NCI-H446 (cell line): ENCODE measurements around the gene GOLGA6L10.
"Not testable (repeated sequence)": the region's sequence is repeated elsewhere in the genome, so short reads cannot be mapped to it uniquely, and the experiment has no call there.

ENCODE experiments used
- DNase-seq, 2 experiments: peaks; one replicate each; lab custom pipeline; 2025; lab: John Stamatoyannopoulos, UW

GOLGA6L10 gene

DNA sequence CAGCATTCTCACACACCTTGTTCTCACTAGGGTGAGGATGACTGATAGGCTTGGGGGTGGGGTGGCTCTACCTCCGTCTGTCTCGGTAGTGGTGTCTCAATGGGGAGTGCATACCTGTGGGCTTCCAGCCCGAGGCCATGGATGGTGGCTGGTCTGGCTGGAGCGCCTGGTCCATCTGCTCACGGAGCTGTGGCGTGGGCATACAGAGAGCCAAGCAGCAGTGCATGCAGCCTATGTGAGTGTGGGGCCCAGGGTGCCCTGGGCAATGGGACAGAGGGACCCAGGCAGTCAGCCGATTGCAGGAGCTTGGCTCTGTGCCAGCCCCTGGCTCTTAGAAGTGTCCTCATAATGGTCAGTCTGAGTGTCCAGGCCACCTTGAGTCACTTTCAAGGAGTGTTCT, 31.8 kb downstream of the GOLGA6L10 start:
- not testable (repeated sequence) for DNase-seq

DNA sequence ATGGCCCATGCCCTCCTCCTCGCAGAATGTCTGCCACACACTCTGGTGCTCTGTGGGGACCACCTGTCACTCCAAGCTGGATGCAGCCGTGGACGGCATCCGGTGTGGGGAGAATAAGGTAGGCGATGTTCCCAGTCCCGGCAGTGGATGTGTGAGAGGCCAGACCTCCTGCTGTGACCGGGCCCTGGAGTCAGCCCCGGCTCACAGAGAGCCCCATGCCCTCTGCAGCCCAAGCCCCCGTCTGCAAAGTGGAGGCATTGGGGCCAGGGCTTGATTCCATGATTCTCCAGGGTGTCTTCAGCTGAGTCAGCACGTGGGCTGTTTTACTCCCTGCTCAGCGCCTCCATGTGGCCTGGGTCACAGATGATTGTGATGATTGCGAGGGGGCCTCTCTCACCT, 32.2 kb downstream of the GOLGA6L10 start:
- no peak for DNase-seq

DNA sequence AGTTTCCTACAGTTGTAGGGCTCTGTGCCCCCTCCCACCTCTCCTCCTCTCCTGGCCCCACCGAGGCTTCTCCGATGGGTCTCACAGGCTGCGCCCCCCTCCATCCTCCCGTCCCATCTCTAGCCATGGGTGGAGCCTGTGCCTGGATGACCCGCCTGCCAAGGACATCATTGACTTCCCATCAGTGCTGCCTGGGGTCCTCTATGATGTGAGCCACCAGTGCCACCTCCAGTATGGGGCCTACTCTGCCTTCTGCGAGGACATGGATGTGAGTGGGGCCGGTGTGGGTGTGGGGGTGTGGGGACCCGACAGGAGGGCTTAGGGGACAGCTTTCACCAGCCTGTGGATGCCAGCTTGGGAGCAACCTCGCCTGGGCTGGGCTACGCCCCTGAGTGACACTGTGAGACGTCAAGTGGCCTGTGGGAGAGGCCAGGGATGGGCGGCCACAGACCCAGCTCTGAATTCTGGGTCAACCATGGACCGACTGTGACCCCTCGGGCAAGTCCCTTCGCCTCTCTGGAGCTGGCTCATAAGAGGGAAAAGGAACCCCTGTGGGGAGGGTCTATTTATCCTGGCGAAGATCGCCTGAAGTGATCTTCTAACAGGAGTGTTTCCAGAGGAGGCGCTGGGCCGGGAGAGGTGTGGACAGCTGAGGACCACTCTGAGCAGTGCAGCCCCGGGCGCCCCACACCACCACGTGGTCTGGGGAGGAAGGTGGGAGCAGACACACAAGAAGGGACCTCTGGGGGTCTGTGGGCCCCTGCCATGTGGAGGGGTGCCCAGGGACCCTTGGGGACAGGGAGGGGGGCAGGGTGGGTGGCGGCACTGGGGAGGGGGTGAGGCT, 32.8 kb downstream of the GOLGA6L10 start:
- not testable (repeated sequence) for DNase-seq

DNA sequence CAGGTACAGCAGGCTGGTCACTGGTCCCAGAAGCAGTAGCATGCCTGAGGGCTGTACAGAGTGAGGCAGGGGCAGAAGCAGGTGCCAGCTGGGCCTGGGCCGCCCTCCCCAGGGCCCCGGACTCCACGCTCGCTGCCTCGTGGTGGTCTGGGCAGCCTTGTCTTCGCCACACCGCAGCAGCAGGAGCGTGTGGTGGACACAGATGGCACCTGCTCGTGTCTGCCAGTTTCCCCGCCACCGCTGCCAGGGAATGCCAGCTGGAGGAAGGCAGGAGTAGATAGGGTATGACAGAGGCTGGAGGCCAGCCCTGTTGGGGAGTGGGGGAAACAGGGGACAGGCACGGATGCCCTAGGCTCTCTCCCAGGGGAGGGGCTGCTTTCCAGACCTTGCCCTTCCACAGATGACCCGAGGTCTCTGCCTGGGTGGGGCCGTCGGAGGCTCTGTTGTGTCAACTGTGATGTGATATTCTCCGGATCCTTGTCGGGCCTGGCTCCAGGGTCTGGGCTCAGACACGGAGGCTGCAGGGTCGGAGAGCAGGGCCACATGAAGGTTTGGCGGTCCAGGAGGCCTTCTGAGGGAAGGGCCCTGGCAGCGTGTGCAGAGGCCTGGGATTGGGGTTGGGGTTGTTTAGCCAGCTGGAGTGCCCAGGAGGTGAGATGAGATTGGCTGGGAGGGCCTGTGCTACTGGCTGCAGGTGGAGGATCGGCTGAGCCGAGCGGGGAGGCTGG, 33.6 kb downstream of the GOLGA6L10 start:
- peak; percentile 16 to 59 for DNase-seq

DNA sequence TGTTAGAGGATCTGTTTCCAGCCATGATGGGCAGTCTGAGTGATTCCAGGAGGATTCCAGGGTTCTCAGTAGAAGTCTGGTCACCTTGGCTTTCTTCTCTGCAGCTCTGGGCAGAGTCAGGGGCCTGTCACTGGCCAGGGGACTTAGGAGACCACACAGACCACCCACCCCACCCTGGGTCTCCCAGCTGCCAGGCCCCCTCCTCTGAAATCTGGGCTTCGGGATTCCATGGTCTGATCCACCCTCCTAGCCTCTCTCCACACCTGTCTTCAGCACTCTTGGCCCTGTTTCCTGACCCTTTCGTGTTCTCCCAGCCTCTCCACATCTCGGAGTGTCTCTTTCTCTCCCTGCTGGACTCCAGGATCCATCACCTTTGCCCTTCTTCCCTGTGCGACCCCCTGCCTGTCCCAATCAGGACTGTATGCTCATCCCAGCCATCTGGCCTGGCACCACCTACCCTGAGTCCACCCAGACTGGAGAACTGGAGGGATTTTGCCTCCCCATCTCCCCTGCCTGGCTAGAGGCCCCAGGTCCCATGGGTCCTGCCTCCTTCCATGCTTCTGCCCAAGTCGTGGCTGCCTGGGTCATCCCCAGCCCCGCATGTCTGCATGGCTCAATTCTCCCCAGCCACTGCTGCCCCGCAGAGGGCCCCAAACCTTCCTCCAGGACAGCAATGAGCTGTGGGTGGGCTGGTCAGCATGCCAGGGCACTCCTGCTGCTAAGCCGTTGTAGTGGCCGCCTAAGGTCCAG, 34.3 kb downstream of the GOLGA6L10 start:
- no peak for DNase-seq

DNA sequence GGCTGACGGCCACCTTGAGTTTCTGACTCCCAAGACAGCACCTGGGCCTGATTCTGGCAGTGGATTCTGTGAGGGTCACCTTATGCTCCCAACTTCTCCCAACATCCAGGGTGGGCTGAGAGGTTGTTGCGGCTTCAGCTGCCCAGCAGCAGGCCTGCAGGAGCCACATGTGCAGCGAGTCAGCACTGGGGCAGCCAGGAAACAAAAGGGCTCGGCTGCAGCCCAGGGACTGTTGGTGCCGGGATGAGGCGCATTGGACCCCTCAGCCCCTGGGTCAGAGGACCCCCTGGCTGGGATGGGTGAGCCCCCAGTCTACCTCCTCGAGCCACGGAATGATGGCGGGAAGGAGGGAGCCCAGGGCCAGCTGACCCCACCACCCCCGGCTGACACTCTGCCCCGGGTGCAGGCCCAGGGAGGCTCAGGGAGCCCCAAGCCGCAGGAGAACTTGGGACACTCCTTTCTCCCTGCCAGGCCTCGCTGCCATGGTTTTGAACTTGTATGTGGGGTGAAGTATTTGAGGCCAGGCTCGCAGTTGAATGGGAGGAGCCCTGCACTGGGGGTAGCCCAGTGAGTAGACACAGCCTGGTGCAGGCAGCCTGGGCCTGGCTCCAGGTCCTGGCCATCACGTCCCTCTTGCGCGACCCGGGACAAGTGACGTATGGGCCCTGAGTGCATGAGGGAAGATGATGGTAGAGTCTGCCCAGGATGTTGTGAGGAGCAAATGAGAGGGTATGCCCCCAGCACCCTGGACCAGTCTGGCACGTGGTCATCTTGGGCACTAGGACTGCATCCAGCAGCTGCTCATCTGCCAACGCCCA, 35.1 kb downstream of the GOLGA6L10 start:
- not testable (repeated sequence) for DNase-seq

DNA sequence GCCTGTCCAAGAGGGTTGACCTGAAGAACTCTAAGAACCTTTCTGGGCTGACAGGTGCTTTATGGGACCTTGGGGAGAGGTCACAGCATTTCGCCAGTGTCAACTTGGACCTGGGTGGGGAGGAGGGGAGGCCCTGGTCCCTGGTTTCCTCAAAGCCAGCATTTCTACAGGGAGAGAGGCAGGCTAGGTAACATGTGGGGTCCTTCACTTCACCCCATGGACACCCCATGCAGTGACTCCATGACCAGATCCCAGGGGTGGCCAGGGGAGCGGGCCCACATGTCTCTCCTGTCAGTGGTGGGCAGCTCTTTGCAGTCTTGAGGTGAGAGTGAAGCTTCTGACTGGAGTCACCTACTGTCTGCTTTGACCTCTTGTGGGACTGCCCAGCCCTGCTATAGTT, 35.8 kb downstream of the GOLGA6L10 start:
- no peak for DNase-seq

DNA sequence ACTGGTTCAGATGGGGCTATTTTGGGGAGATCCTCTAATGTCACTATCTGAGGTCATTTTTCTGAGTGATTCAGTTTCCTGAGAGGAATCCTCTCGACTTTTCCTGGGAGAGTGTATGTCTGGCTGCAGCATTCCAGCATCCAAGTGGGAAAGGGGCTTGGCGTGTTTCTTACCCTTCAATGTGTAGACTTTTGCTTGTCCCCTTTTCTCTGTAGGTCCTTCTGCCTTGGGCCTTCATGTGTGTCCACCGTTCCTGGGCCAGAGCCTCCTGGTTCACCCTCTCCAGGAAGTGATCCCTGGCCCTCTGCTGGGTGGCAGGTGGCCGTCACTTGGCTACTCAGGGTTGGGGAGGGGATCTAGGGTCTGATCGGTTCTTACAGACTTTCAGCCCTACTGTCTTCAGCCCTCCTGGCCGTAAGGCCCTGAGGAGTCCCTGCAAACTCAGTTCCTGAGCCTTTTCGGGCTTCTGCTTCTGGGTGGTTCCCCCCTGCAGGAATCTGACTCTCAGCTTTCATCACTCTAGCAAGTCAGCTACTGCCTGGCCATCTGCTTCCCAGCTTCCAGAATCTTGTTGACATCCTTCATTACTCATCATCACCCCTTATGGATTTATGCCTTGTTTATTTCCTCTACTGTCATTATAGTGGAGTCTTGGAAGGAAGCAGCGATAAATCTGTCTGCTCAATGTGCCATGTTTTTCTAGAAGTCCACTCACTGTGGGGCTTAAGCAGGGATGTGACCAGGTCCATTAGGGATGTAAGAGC, 36.5 kb downstream of the GOLGA6L10 start:
- peak; percentile 24 to 62 for DNase-seq

DNA sequence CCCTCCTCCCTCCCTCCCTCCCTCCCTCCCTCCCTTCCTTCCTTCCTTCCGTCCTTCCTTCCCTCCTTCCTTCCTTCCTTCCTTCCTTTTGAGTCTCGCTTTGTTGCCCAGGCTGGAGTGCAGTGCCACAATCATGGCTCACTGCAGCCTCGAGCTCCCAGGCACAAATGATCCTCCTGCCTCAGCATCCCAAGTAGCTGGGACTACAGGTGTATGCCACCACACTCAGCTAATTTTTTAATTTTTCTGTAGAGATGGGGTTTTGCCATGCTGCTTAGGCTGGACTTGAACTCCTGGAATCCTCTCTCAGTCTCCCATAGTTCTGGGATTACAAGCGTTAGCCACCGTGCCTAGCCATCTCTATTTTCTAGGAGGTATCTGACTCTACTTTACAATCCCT, 38.0 kb downstream of the GOLGA6L10 start:
- DNase-seq = not testable (repeated sequence)

DNA sequence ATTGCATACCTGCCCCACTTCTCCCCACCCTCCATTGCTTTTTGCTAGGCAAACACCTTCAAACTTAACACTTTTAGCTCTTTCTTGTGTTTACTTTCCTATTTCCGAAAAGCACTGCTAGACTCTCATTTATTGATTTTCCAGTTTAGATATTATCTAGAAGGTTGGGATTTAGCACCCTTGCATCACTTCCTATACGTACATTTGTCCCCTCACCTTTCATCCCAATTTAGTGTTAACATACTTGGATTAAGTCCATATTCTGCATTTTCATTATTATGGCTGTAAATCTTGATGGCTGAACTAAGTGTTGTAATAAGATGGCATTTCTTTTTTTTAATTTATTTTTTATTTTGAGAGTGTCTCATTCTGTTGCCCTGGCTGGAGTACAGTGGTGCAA, 39.5 kb downstream of the GOLGA6L10 start:
- DNase-seq = no peak

DNA sequence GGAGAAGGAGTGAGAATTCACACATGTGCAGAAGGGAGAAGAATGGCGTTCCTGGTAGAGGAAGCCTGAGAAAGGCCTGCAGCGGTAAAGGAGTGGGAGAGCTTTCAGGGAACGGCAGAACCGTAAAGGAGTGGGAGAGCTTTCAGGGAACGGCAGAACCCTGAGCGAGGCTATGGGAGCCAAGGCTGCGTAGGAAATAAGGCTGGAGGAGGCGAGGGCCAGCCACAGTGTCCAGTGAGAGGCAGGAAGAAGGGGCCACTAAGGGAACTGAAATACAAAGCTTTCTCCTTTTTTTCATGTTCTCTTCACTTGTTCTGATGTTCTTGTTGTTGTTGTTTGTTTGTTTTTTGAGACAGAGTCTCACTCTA, 41.6 kb downstream of the GOLGA6L10 start:
- DNase-seq = no peak

DNA sequence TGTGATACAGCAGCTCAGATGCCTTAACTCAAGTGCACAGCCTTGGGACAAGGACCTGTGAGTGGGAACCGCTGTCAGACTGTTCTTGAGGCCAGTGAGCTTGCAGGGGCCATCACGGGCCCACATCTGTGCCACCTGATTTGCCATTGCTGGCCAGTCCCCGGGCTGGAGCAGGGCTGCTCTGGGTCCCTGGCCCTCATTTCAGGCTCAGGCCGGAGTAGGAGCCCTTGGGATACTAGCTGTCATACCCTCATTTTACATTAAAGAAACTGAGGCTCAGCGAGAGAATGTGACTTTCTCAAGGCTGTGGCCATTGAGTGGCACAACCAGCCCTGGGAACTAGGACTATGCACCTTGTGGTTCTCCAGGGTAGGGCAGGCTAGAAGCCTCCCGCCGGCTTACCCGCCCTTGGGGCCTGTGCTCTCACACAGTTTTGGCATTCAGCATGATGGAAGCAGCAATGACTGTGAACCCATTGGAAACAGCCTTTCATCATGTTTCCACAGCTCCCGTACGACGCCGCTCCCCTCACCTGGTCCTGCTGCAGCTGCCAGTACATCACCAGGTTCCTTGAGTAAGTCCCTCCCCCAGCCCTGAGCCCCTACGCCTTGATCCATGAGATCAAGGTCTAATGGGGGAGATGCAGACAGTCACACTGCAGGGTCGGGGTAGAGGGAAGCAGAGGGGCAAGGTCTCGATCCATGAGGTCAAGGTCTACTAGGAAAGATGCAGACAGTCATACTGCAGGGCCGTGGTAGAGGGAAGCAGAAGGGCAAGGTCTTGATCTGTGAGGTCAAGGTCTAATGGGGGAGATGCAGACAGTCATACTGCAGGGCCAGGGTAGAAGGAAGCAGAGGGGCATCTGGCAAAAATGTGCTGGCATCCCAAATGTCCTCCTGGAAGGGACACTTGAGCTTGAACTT, 42.2 kb downstream of the GOLGA6L10 start:
- DNase-seq = no peak

DNA sequence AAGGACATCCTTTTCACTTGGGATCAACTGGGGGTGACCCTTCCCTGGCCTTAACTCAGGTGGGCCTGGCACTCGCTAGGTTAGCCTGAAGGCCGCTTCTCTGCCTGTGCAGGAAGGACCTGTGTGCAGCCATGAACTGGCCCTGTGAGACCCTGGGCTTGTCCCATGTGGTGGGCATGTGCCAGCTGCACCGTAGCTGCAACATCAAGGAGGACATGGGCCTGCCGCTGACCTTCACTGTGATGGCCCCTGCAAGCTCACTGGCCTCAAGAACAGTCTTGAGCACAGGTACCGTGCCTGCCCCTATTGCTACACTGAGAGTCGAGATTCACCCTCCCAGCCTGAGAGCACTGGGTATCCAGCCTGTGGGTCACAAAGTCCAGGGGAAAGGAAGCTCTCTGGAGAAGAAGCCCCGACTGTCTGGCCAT, 43.6 kb downstream of the GOLGA6L10 start:
- no peak for DNase-seq

DNA sequence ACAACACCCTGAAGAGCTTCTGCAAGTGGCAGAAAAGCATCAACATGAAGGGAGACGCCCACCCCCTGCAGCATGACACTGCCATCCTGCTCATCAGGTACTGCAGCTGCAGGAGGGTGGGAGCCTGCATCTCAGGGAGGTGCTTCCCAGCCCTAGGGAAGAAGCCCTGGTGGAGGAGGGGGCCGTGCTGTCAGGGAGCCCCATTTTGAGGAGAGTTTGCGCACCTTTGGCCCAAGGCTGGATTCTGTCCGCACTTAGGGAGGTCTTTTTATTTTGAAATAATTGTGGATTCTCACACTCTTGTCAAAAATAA, 44.5 kb downstream of the GOLGA6L10 start:
- no peak for DNase-seq

DNA sequence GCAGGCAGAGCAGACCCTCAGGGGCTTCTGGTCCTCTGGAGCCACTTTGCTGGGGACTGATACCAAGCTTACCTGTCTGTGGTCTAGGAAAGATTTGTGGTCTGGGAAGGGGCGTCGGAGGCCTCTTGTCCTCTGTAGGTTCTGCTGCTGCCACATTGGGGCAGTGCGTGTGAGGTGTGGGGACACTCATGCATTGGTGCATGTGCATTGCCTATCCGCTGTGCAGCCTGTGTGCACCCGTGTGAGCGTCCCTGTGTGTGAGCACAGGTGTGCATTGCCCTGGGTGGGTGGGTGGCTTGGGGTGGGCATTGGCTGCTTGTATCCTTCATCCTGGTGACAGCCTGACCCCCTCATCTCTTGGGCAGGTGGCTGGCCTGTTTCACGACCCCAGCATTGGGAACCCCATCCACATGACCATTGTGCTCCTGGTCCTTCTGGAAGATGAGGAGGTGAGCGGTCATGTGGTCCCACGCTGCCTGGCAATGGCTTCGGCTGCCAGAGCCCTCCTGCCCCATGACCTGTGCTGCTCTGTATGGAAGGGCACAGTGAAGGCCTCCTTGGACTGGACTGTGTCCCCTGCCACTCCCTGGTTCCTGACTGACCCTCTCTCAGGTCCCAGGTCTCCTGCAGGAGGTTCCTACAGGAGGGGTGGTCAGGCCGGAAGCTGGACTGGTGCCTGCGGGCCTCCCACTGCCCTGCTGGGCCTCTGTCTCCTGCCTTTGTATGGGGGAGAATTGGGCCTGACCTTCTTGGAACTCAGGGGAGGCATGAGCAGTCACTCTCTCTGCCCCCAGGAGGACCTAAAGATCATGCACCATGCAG, 45.1 kb downstream of the GOLGA6L10 start:
- no peak for DNase-seq

DNA sequence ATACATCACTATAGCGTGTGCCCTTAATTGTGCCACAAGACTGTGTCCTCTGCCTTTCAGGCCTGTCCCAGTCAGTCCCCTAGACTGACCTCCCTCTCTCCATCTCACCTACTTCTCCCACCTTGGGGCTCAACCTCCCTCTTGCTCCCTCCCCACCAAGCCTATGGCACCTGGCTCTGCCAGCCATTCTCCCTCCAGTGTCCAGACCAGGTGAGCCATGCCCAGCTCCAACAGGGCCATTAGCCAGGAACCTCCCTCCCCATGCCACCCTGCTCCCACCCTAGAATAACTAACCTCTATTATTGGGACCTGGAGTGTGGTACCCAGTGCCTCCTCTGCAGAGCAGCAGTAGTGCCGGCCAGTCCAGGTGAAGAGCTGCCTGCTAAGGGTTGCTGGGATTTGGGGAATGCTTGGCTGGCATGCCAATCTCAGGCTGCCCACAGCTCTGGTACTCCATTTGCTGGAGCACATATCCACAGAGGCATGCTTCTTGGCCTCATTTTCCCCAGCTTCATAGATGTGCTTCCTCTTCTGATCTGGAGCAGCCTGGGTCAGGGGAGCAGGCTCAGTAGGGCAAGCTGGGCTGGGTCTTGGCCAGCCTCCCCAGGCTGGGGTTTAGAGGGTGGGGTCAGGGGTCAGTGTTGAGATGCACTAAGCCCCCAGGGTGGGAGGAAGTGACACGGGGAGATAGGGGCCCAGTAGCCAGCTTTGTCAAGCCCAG, 47.8 kb downstream of the GOLGA6L10 start:
- DNase-seq = no peak

DNA sequence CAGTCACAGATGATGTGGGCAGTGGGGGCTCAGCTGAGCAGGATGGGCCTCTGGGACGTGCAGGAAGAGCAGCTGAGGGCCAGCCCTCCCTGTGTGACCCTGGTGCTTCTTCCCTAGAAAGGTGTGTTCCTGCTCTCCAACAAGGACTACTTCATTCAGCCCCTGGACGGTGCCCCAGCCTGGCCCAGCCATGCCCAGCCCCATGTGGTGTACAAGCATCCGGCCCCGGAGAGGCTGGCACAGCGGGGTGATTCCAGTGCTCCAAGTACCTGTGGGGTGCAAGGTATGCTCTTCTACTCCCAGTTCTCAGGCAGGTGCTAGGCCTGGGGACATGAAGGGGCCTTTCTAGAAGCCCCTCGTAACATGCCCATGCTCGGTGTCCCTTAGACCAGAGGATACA, 48.4 kb downstream of the GOLGA6L10 start:
- DNase-seq = no peak

DNA sequence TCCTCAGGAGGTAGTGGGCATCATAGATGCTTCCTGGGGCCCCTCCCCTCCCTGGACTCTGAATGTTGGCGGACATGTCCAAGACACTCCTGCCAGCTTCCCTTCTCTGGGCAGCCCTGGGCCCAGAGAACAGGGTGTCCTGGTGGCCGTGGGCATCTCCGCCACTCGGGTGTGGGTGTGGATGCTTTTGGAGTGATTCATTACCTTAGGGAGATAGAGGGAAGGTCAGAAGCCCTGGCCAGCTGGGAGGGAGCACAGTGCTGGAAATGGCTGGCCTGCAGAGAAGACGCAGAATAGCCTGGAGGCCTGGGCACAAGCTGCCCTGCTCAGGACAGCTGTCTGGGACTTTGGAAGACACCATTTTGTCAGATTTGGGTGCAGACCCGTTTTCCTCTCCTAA, 48.9 kb downstream of the GOLGA6L10 start:
- not testable (repeated sequence) for DNase-seq

DNA sequence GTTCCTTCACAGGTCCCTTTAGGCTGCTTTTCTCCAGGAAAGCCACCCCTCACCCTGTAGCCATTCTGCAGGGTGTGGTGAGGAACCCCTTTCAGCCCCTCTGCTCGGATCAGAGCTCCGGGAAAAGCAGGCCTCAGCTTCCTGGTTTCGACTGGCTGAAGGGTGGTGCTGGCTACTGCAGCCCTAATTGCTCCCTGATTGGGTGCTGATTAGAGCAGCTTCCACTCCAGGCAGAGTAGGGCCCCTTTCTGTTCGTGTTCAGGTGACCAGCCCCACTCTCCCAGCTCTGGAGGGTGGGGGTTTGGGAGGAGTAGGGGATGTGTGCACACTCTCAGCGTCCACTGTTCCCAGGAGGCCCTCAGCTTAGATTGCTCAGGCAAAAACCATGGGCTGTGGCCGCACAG, 49.8 kb downstream of the GOLGA6L10 start:
- not testable (repeated sequence) for DNase-seq
